Endothelial cell of umbilical vein (primary cell): ENCODE results near the gene DCAF7. TPM values are rescaled to one million over a fixed set of nuclear protein-coding genes. Genes with fewer than 3 reads are reported as not detected.

Source experiments
- BruUV-seq: library from RNA; stranded (reverse); fragments of 400-500 nt; replicated peaks from 2 replicates; lab custom pipeline; 2021; lab: Mats Ljungman, UMichigan
- CTCF ChIA-PET: fragments of 300-600, 350-600 bp; sonication (Branson Sonifier 250); formaldehyde crosslinking; loops from one replicate; lab custom pipeline; 2021; ENCODE audit warnings: antibody characterized with exemption, inconsistent platforms; lab: Charles Lee
- POLR2A ChIA-PET: fragments of 300-600, 350-600 bp; sonication (Branson Sonifier 250); formaldehyde crosslinking; loops from one replicate; lab custom pipeline; 2021; ENCODE audit warnings: antibody characterized with exemption, inconsistent platforms; lab: Charles Lee
- DNase-seq: peaks from one replicate; pipeline ENCODE4 v3.0.0-alpha.2; 2011; ENCODE audit warnings: low read depth, low spot score
- FAIRE-seq: peaks from 2 replicates; lab custom pipeline; 2011; peaks lifted over from hg19 to GRCh38; lab: Jason Lieb, UNC
- H2AFZ ChIP-seq: 2 replicates; pipeline ENCODE4 v1.6.0; 2012; ENCODE audit warnings: low read depth, low read length, control low read depth, inconsistent platforms
- H3K27ac ChIP-seq: 2 replicates; pipeline ENCODE4 v1.5.1; 2011; ENCODE audit warnings: low read depth, mild to moderate bottlenecking, control low read depth, low read length, moderate library complexity; ENCODE audit not compliant: insufficient read depth
- H3K27me3 ChIP-seq, 2 experiments: 2 replicates each; pipeline versions ENCODE4 v1.6.0 to v1.6.1; 2011; ENCODE audit warnings: low read length in 2 of 2, mixed read lengths in 1 of 2; ENCODE audit not compliant: control insufficient read depth in 2 of 2, insufficient read depth in 2 of 2
- H3K36me3 ChIP-seq, 2 experiments: 2 replicates in 1 of 2; 3 replicates in 1 of 2; pipeline ENCODE4 v1.5.1; 2011; ENCODE audit warnings: low read length in 2 of 2, mild to moderate bottlenecking in 1 of 2, moderate library complexity in 1 of 2; ENCODE audit not compliant: control insufficient read depth in 2 of 2, insufficient read depth in 2 of 2; ENCODE audit errors: extremely low read depth in 1 of 2
- H3K4me1 ChIP-seq: 3 replicates; pipeline ENCODE4 v1.5.1; 2011; ENCODE audit warnings: mild to moderate bottlenecking, low read length; ENCODE audit not compliant: control insufficient read depth, insufficient read depth; ENCODE audit errors: extremely low read depth
- H3K4me2 ChIP-seq: 2 replicates; pipeline ENCODE4 v1.6.1; 2011; ENCODE audit warnings: low read length, control low read depth, mixed read lengths; ENCODE audit not compliant: insufficient read depth
- H3K4me3 ChIP-seq, 3 experiments: fragments of 200-600 bp in 1 of 3; sonication (generic), shearing (Covaris generic) in 1 of 3; replicated peaks in 1 of 3; 2 replicates each; pipeline ENCODE4 v1.5.1; 2011 to 2016; ENCODE audit warnings: control low read depth in 3 of 3, low read length in 3 of 3, mild to moderate bottlenecking in 2 of 3, inconsistent platforms in 1 of 3, low read depth in 1 of 3, moderate library complexity in 1 of 3; ENCODE audit not compliant: insufficient read depth in 1 of 3
- H3K79me2 ChIP-seq: 2 replicates; pipeline ENCODE4 v1.6.0; 2012; ENCODE audit warnings: low read length, inconsistent platforms; ENCODE audit not compliant: control insufficient read depth, insufficient read depth
- H3K9ac ChIP-seq: replicated peaks from 2 replicates; pipeline ENCODE3; 2011; ENCODE audit warnings: low read length, control low read depth; ENCODE audit not compliant: insufficient read depth; ENCODE audit errors: extremely low read depth
- H3K9me1 ChIP-seq: replicated peaks from 3 replicates; pipeline ENCODE4 v1.6.0; 2011; ENCODE audit warnings: mild to moderate bottlenecking, low read length; ENCODE audit not compliant: control insufficient read depth, insufficient read depth; ENCODE audit errors: extremely low read depth
- H3K9me3 ChIP-seq: replicated peaks from 2 replicates; pipeline ENCODE4 v1.5.1; 2012; ENCODE audit warnings: low read length, inconsistent platforms; ENCODE audit not compliant: control insufficient read depth, insufficient read depth
- H4K20me1 ChIP-seq: replicated peaks from 2 replicates; pipeline ENCODE3; 2011; ENCODE audit warnings: mild to moderate bottlenecking, low read length; ENCODE audit not compliant: control insufficient read depth, insufficient read depth; ENCODE audit errors: extremely low read depth
- EZH2 ChIP-seq: IDR thresholded peaks from 2 replicates; pipeline ENCODE4 v1.6.1; 2012; ENCODE audit warnings: borderline replicate concordance, low read depth, mild to moderate bottlenecking, moderate library complexity, low read length, inconsistent platforms; ENCODE audit not compliant: severe bottlenecking
- FOS ChIP-seq: IDR thresholded peaks from 2 replicates; pipeline ENCODE4 v1.6.1; 2011; ENCODE audit warnings: mild to moderate bottlenecking, low read length, moderate library complexity, borderline replicate concordance; ENCODE audit not compliant: insufficient read depth
- GATA2 ChIP-seq: IDR thresholded peaks from 2 replicates; pipeline ENCODE4 v1.7.0; 2011; ENCODE audit warnings: low read depth, mild to moderate bottlenecking, moderate library complexity, mixed read lengths, low read length; ENCODE audit not compliant: insufficient read length, insufficient read depth
- JUN ChIP-seq: IDR thresholded peaks from 2 replicates; pipeline ENCODE4 v1.6.1; 2011; ENCODE audit warnings: borderline replicate concordance, low read depth; ENCODE audit not compliant: insufficient read length, insufficient read depth
- MYC ChIP-seq: IDR thresholded peaks from one replicate; pipeline ENCODE4 v1.6.1; 2011; ENCODE audit warnings: mild to moderate bottlenecking, low read depth, low read length
- POLR2A ChIP-seq: IDR thresholded peaks from 2 replicates; pipeline ENCODE4 v1.6.1; 2012; ENCODE audit warnings: low read depth, mild to moderate bottlenecking, control low read depth, low read length
- POLR2AphosphoS5 ChIP-seq: IDR thresholded peaks from 2 replicates; pipeline ENCODE4 v1.6.1; 2012; ENCODE audit warnings: low read depth, mild to moderate bottlenecking, control low read depth, low read length, moderate library complexity; ENCODE audit not compliant: insufficient read depth
- dilution Hi-C: fragments of 300-500 bp; cut with MboI; formaldehyde crosslinking; loops from one replicate; pipeline ENCODE4 v1.15.0; 2019; ENCODE audit warnings: low sequenced_read_pairs; ENCODE audit not compliant: extremely low pct_ligation_motif_present
- intact Hi-C: fragments of 100-400 bp; cut with micrococcal nuclease; formaldehyde crosslinking; loops from one replicate; pipeline ENCODE4 v1.10.0; 2022
- polyA plus RNA-seq, 4 experiments: library from polyadenylated mRNA; depleted of rRNA in 3 of 4; stranded (reverse) in 3 of 4; unstranded in 1 of 4; fragments of >200 nt; gene quantifications; 2 replicates each; pipeline versions ENCODE4 v1.2.1 to v1.2.3, GENCODE V29; 2011 to 2012; ENCODE audit warnings: missing spikeins in 1 of 4
- total RNA-seq: library from RNA; stranded (reverse); gene quantifications from 2 replicates; pipeline ENCODE4 v1.2.3, GENCODE V29; 2021
- TF ChIP-seq, protein P1 (sequence below), 2 donors: IDR thresholded peaks; 1 replicate in 1 of 2; 2 replicates in 1 of 2; pipeline ENCODE4 v1.5.1; 2011; ENCODE audit warnings: low read length in 2 of 2, mild to moderate bottlenecking in 2 of 2, moderate library complexity in 2 of 2, control low read depth in 1 of 2, inconsistent platforms in 1 of 2, low read depth in 1 of 2; ENCODE audit not compliant: insufficient read depth in 1 of 2; ENCODE audit errors: extremely low read depth in 1 of 2
- TF ChIP-seq, protein P2 (sequence below): IDR thresholded peaks from 2 replicates; pipeline ENCODE4 v1.6.1; 2011; ENCODE audit not compliant: insufficient read depth, insufficient read length

Gene DCAF7
- total and polyA plus RNA-seq, 2 donors (not counting 3 experiments of a cell fraction or from before 2014, with no cell fraction given): 82.8 to 100 TPM

GRCh38 chr17:63573634-63574033 is 23.4 kb downstream of the DCAF7 start:
- intact Hi-C loops (loop anchor here (1.0 kb wide), 1 partner anchor 148 kb away; no protein-coding TSS in a partner anchor), dilution Hi-C loops (no loop called here)
- TF ChIP-seq, protein P1, sequence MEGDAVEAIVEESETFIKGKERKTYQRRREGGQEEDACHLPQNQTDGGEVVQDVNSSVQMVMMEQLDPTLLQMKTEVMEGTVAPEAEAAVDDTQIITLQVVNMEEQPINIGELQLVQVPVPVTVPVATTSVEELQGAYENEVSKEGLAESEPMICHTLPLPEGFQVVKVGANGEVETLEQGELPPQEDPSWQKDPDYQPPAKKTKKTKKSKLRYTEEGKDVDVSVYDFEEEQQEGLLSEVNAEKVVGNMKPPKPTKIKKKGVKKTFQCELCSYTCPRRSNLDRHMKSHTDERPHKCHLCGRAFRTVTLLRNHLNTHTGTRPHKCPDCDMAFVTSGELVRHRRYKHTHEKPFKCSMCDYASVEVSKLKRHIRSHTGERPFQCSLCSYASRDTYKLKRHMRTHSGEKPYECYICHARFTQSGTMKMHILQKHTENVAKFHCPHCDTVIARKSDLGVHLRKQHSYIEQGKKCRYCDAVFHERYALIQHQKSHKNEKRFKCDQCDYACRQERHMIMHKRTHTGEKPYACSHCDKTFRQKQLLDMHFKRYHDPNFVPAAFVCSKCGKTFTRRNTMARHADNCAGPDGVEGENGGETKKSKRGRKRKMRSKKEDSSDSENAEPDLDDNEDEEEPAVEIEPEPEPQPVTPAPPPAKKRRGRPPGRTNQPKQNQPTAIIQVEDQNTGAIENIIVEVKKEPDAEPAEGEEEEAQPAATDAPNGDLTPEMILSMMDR (IDR thresholded peaks at IDR 0.05; ENCODE audit: extremely low read depth in 1 of 2, insufficient read depth in 1 of 2, low read depth in 1 of 2, low read length in 2 of 2): peak; percentile 27 to 33
- no peak for TF ChIP-seq GATA2
- TF ChIP-seq POLR2A: no peak
- no peaks in the 10 kb centered on the region for H3K9me3 ChIP-seq
- H3K36me3 ChIP-seq: no peaks in the 10 kb centered on the region
- H3K27ac ChIP-seq: no peak overlapping the region
- H3K9me1 ChIP-seq: no peaks in the 10 kb centered on the region
- no TSS peak for BruUV-seq
- H3K79me2 ChIP-seq: peaks cover 67% of the 10 kb centered on the region
- H3K9ac ChIP-seq: no peak overlapping the region
- DNase-seq (no peak), FAIRE-seq (peak; percentile 44)
- H2AFZ ChIP-seq: no peak overlapping the region
- ChIA-PET CTCF (interaction anchor here (0.7 to 2.8 kb wide), 4 partner anchors 13 to 167 kb away, joined by 3 to 18 read pairs (median 4); no protein-coding TSS in a partner anchor), POLR2A (no interaction called here)
- no peaks in the 10 kb centered on the region for H4K20me1 ChIP-seq
- H3K4me2 ChIP-seq: no peak overlapping the region
- peaks cover 13% of the 10 kb centered on the region for H3K4me1 ChIP-seq
- H3K27me3 ChIP-seq: no peaks in the 10 kb centered on the region
- no peak overlapping the region for H3K4me3 ChIP-seq

- FAIRE-seq: no peak
- no TSS peak for BruUV-seq
- H3K4me3 ChIP-seq: no peak overlapping the region
- ChIA-PET POLR2A (no interaction called here), CTCF (interaction anchor here (0.9 to 1.2 kb wide), 2 partner anchors 15 to 155 kb away, joined by 3 read pairs; no protein-coding TSS in a partner anchor)
- H2AFZ ChIP-seq: no peak overlapping the region
- H4K20me1 ChIP-seq: no peaks in the 10 kb centered on the region
- H3K79me2 ChIP-seq: peaks cover 38% of the 10 kb centered on the region
- no peak overlapping the region for H3K4me2 ChIP-seq
- H3K9ac ChIP-seq: no peak overlapping the region
- no peaks in the 10 kb centered on the region for H3K9me3 ChIP-seq
- TF ChIP-seq MYC: no peak
- no peak for TF ChIP-seq EZH2
- TF ChIP-seq JUN: no peak
- no peak for TF ChIP-seq GATA2
- no peak for TF ChIP-seq POLR2AphosphoS5
- TF ChIP-seq, protein P2, sequence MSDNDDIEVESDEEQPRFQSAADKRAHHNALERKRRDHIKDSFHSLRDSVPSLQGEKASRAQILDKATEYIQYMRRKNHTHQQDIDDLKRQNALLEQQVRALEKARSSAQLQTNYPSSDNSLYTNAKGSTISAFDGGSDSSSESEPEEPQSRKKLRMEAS: no peak
- TF ChIP-seq FOS: no peak
- no peak for TF ChIP-seq POLR2A
- TF ChIP-seq, protein P1 (IDR thresholded peaks at IDR 0.05; ENCODE audit: extremely low read depth in 1 of 2, insufficient read depth in 1 of 2, low read depth in 1 of 2, low read length in 2 of 2): no peak
- H3K9me1 ChIP-seq: no peaks in the 10 kb centered on the region
- H3K36me3 ChIP-seq: peaks cover 9 to 12% of the 10 kb centered on the region in 2 experiments
- dilution Hi-C loops: no loop called here
- peaks cover 16% of the 10 kb centered on the region for H3K4me1 ChIP-seq
- intact Hi-C loops: no loop called here
- no peaks in the 10 kb centered on the region for H3K27me3 ChIP-seq
- H3K27ac ChIP-seq: no peak overlapping the region
- DNase-seq: no peak
Observed at GRCh38 chr17:63578027-63578768, 27.9 kb downstream of the DCAF7 start.
